Ectodermal cell (in vitro differentiated cells): ENCODE measurements around the gene PRRX2.
"Not testable (repeated sequence)": the region's sequence is repeated elsewhere in the genome, so short reads cannot be mapped to it uniquely, and the experiment has no call there.

ENCODE experiments used
- H3K27ac ChIP-seq: 2 replicates; pipeline ENCODE4 v1.7.0; 2013; ENCODE audit warnings: mild to moderate bottlenecking, low read depth, low read length; ENCODE audit not compliant: insufficient read depth, poor library complexity, severe bottlenecking
- H3K27me3 ChIP-seq: 2 replicates; pipeline ENCODE4 v1.7.0; 2013; ENCODE audit warnings: mild to moderate bottlenecking, low read length; ENCODE audit not compliant: insufficient read depth, control insufficient read depth, poor library complexity, severe bottlenecking
- H3K36me3 ChIP-seq: one replicate; pipeline ENCODE4 v1.7.0; 2013; ENCODE audit warnings: low read length; ENCODE audit not compliant: control insufficient read depth, insufficient read depth
- H3K4me1 ChIP-seq: one replicate; pipeline ENCODE4 v1.7.0; 2013; ENCODE audit warnings: low read length; ENCODE audit not compliant: control insufficient read depth, insufficient read depth
- H3K4me3 ChIP-seq: 2 replicates; pipeline ENCODE4 v1.7.0; 2013; ENCODE audit warnings: low read depth, low read length, control low read depth; ENCODE audit not compliant: insufficient read depth
- H3K9me3 ChIP-seq: 2 replicates; pipeline ENCODE4 v1.7.0; 2013; ENCODE audit warnings: mild to moderate bottlenecking, low read length, moderate library complexity; ENCODE audit not compliant: control insufficient read depth
- WGBS, 2 experiments: methylation state at CpG; one replicate each; pipeline ENCODE4 v1.1.7; 2013; ENCODE audit warnings: missing lambda C conversion rate in 2 of 2; 5-methylcytosine and 5-hydroxymethylcytosine counted together

PRRX2 gene

DNA sequence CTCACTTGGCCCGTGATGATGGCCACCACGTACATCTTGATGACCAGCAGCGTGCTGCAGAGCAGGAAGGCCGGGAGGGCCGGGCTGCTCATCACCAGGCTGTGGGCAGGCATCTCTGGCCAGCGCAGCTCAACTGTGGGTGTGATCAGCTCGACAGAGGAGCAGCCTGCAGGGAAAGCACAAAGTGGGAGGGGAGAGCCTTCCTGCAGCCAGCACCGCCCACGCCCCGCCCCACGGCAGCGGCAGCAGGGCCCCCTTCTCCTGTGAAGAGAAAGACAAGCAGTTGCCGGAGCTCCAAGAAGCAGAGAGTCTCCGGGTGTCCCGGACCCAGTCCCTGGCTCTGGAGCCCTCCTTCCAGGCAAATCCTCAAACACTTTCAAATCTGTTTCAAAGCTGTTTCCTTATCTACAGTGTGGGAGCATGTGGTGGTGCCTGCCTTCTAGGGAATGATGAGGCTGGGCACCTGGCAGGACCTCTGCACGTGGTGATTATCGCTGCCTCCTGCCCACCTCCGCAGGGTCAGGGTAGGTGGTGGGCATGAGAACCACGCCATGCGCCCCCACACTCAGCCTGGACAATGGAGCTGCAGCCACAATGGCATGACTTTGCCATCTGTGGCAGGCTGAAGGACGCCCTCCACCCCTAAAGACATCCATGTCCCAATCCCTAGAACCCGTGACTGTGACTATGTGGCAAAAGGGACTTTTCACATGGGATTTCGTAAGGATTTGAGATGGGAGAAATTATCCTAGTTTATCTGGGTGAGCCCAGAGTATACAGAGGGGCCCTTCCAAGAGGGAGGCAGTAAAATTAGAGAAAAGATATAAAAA lies 87.7 kb downstream of the PRRX2 start, which contains the start of gene PTGES:
PTGES (minus strand) TSS at position 143 of the 830 bp plus-strand sequence; CDS start at position 113, 30 bp downstream.
- Histone ChIP-seq H3K4me3 (peak within 1 kb of the TSS; percentile 18), H3K9me3 (no peaks in the 10 kb centered on the region), H3K4me1 (peaks cover 15% of the 10 kb centered on the region), H3K27me3 (peaks cover 3% of the 10 kb centered on the region), H3K36me3 (no peaks in the 10 kb centered on the region), H3K27ac (no peak within 1 kb of the TSS)
- 40 to 42% methylated on average over 23 of the region's 23 CpGs for WGBS, 2 experiments

DNA sequence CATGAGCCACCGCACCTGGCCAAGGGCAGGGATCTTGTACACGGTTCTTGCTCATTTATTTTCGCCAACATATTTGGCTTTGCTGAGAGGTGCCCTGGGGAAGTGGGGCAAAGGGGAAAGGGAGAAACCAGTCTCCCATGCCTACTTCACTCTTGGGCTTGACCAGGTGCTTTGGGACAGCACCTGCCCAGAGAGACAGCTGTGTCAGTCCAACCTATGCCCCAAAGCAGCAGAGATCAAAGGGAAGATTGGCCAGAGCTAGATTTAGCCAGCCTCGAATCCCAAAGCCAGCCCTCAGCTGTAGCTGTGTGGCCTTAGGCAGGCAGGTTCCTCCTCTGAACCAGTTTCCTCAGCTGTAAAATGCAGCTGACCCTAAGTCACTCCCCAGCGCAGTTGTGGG lies 89.7 kb downstream of the PRRX2 start:
- Histone ChIP-seq H3K27ac (no peak overlapping the region), H3K36me3 (no peaks in the 10 kb centered on the region), H3K4me1 (peaks cover 15% of the 10 kb centered on the region), H3K9me3 (no peaks in the 10 kb centered on the region), H3K4me3 (no peak overlapping the region), H3K27me3 (peaks cover 3% of the 10 kb centered on the region)
- WGBS, 2 experiments: 92 to 95% methylated on average over 5 of the region's 5 CpGs

DNA sequence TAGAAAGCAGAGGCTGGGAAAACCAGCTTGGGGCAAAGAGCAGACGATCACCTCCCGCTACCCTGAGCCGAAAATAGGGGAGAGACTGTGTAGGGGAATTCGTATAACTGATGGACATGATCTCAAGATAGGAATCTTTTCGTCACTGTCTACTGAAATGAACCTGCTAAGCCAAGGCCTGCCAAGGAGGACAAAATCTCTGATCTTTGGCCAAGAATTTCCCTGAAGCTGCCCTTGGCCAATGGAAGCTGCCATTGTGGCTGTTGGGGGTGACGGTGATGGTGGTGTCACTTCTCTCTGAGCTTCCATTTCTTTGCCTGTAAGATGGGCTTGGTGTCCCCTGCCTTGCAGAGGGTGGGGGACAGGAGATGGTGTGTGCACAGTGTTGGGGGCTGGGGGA lies 90.7 kb downstream of the PRRX2 start:
- no peak overlapping the region for H3K4me3 ChIP-seq
- no peak overlapping the region for H3K27ac ChIP-seq
- H3K9me3 ChIP-seq: no peaks in the 10 kb centered on the region
- no peaks in the 10 kb centered on the region for H3K36me3 ChIP-seq
- H3K4me1 ChIP-seq: peaks cover 15% of the 10 kb centered on the region
- WGBS, 2 experiments: 95% methylated on average over 6 of the region's 6 CpGs
- peaks cover 3% of the 10 kb centered on the region for H3K27me3 ChIP-seq

DNA sequence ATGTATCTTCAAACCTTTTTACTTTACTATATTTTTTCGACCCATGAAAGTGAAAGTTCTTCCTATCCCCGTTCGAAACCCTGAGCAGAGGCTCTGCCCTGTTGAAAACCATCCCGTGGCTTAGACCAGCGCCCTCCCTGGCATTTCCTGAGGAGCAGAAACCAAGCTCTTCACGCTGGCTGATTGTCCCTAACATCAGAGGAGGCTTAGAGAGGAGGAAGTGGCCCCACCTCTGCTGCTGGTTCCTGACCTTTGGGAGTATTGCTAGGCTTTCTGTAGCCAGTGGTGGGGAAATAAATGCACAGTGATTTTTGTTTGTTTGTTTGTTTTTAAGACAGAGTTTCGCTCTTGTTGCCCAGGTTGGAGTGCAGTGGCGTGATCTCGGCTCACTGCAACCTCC lies 91.6 kb downstream of the PRRX2 start:
- Histone ChIP-seq H3K27me3 (peaks cover 3% of the 10 kb centered on the region), H3K4me3 (no peak overlapping the region), H3K36me3 (no peaks in the 10 kb centered on the region), H3K27ac (no peak overlapping the region), H3K4me1 (peaks cover 20% of the 10 kb centered on the region), H3K9me3 (no peaks in the 10 kb centered on the region)
- 83% methylated on average over 9 of the region's 9 CpGs for WGBS, 2 experiments

DNA sequence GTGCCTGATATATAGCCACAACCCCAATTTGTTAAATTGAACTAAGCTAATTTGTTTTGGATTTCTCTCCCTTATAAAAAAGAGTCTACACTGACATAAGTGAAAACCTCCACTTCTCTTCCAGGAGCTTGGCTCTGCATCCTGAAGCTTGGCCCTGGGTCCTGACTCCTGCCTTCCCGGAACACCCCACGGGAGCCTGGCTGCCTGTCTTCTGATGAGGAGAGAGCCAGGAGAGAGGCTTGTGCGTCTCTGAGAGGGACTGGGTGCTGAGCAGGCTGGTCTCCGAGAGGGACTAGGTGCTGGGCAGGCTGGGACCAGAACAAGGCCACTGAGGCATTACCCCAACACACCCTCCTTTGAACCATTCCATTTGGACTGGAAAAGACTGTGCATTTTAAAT lies 93.9 kb downstream of the PRRX2 start:
- Histone ChIP-seq H3K4me3 (no peak overlapping the region), H3K36me3 (no peaks in the 10 kb centered on the region), H3K27me3 (no peaks in the 10 kb centered on the region), H3K4me1 (peaks cover 12% of the 10 kb centered on the region), H3K9me3 (no peaks in the 10 kb centered on the region), H3K27ac (no peak overlapping the region)
- WGBS, 2 experiments: 92 to 97% methylated on average over 4 of the region's 4 CpGs

DNA sequence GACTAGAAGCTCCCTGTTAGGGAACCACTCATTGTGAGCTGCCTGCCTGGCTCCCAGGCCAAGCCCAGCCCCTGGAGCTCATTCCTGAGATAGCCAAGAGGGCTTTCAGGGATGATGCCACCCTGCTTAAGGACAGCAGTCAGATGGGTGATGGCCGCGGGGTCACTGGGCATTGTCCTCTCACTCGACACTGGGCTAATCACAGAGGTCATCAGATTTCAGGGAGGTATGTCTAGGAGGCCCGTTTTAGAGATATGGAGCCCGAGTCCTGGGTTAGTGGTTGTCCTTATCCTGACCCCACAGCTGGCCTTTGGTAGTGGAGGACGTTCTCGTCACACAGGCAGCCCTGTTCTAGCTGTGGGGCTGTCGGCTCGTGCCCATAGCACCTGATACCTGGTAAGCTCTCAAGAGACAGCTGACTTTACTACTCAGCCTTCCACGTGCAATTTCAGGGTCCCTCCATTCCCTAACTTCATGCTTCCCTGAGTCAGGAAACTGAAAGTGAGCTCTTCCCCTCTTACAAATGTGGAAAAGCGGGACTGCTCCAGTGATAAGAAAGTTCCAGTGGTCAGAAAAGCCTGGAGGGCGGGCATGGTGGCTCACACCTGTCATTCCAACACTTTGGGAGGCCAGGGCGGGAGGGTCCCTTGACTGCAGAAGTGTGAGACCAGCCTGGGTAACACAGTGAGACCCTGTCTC lies 94.5 kb downstream of the PRRX2 start:
- Histone ChIP-seq H3K9me3 (no peaks in the 10 kb centered on the region), H3K27ac (no peak overlapping the region), H3K27me3 (no peaks in the 10 kb centered on the region), H3K4me3 (no peak overlapping the region), H3K4me1 (peaks cover 12% of the 10 kb centered on the region), H3K36me3 (no peaks in the 10 kb centered on the region)
- WGBS, 2 experiments: 89 to 92% methylated on average over 13 of the region's 13 CpGs

DNA sequence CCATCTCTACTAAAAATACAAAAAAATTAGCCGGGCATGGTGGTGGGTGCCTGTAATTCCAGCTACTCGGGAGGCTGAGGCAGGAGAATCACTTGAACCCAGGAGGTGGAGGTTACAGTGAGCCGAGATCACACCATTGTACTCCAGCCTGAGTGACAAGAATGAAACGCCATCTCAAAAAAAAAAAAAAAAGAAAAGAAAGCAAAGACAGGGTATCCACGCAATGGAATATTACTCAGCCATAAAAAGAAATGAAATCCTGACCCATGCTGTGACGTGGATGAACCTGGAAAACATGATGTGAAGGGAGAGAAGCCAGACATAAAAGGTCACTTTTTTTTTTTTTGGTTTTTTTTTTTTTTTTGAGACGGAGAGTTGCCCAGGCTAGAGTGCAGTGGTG lies 95.3 kb downstream of the PRRX2 start:
- not testable (repeated sequence) for H3K36me3 ChIP-seq, H3K27ac ChIP-seq, H3K4me3 ChIP-seq, H3K9me3 ChIP-seq, H3K27me3 ChIP-seq
- 91 to 96% methylated on average over 6 to 7 of the region's 7 CpGs for WGBS, 2 experiments
- peaks cover 12% of the 10 kb centered on the region for H3K4me1 ChIP-seq

DNA sequence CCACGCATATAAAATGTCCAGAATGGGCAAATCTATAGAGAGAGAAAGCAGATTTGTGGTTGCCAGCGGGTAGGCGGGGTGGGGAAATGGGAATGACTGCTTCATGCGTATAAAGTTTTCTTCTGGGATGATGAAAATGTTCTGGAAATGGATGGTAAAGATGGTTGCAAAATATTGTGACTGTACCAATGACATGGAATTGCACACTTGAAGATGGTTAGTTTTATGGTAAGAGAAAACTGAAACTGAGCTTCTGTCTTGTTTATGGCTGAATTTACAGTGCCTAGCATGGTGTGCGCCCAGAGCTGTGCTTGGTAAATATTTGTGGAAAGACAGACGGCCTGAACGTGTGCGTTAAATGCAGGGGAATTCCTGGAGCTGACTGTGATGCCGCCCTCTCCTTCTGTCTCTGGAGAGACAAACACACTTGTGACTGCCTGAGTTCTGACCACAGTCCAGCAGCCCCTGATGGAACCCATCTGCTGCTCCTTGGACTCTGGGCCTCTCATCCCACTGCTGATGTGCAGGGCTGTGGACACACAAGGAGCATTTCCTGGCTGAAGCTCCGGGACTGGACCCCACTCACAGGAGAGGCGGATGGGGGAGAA lies 96.0 kb downstream of the PRRX2 start:
- Histone ChIP-seq H3K9me3 (no peaks in the 10 kb centered on the region), H3K27ac (no peak overlapping the region), H3K27me3 (no peaks in the 10 kb centered on the region), H3K36me3 (no peaks in the 10 kb centered on the region), H3K4me1 (peaks cover 12% of the 10 kb centered on the region), H3K4me3 (no peak overlapping the region)
- WGBS, 2 experiments: 95 to 96% methylated on average over 11 of the region's 11 CpGs

DNA sequence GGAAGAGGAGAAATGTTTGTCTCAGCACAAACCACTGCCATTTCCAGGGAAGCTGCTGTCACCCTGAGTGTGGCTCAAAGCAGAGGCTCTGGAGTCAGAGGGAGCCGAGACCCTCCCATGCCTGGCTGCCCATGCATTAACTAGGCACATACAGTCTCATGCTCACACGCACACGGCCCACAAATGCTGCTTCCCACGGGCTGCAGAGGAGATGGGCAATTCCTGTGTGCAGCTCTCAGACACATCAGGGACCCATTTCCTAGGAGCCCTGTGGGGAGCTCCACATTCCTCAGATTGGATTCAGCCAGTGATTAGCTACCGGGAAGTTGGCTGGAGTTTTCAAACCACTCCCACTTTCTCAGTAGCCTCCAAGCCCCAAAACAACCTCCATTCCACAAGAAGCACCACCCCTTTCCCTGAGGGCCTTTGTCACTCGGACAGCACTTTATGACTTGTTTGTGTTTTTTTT lies 96.5 kb downstream of the PRRX2 start:
- Histone ChIP-seq H3K27ac (no peak overlapping the region), H3K4me3 (no peak overlapping the region), H3K27me3 (no peaks in the 10 kb centered on the region)

DNA sequence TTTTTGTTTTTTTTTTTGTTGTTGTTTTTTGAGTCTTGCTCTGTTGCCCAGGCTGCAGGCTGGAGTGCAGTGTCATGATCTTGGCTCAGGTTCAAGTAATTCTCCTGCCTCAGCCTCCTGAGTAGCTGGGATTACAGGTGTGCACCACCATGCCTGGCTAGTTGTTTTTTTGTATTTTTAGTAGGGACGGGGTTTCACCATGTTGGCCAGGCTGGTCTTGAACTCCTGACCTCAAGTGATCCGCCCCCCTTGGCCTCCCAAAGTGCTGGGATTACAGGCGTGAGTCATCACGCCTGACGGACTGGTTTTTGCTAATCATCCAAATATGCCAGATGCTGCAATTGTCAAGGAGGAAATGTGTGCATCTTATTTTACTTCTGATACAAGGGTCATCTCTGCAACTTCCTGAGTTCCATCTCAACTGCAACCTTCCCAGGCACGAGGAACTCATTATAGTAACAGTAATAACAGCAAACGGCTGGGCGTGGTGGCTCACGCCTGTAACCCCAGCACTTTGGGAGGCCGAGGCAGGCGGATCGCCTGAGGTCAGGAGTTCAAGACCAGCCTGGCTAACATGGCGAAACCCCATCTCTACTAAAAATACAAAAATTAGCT lies 97.0 kb downstream of the PRRX2 start:
- not testable (repeated sequence) for H3K27ac ChIP-seq, H3K4me3 ChIP-seq, H3K27me3 ChIP-seq, H3K9me3 ChIP-seq, H3K36me3 ChIP-seq
- 93 to 94% methylated on average over 13 of the region's 13 CpGs for WGBS, 2 experiments
- H3K4me1 ChIP-seq: peaks cover 12% of the 10 kb centered on the region

More for the DNA sequence above, 96.5 kb downstream of the PRRX2 start:
- no peaks in the 10 kb centered on the region for H3K9me3 ChIP-seq
- H3K4me1 ChIP-seq: peaks cover 12% of the 10 kb centered on the region
- no peaks in the 10 kb centered on the region for H3K36me3 ChIP-seq
- 64 to 73% methylated on average over 6 of the region's 6 CpGs for WGBS, 2 experiments
